ENCODE measurements around the gene VAC14. TPM values are rescaled to one million over a fixed set of nuclear protein-coding genes. Genes with fewer than 3 reads are reported as not detected.

VAC14 gene
- total RNA-seq, 1 experiment from 2014 or later, result 65.5 TPM

DNA sequence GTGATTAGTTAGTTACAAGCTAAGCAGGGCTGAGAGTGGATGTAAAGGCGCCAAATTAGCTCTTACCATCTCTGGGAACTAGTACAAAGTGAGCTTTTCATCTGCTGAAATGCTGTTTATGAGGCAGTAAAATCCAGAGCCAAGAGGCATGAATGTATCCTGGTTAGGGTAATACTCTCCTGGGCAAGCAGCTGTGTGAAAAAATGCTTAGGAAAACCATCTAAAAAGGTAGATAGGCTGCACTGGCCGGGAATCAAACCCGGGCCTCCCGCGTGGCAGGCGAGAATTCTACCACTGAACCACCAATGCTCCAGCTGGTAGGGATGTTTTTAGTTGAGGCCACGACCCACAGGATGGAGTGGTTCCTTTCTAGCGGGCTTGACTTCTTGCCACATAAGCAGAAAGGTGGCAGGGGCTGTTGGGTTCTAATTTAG is 23.0 kb downstream of the VAC14 start:
- H2AFZ ChIP-seq (ENCODE audit: low read length), result no peak overlapping the region
- no peaks in the 10 kb centered on the region for H3K4me1 ChIP-seq (ENCODE audit: insufficient read depth, low read length)
- H3K9ac ChIP-seq (ENCODE audit: low read length), result no peak overlapping the region
- H3K4me2 ChIP-seq (ENCODE audit: low read length), result no peak overlapping the region
- ATAC-seq (no peak), DNase-seq (no peak)
- ChIA-PET POLR2A (ENCODE audit: unreplicated experiment) (no interaction called here), CTCF (no interaction called here)
- H3K4me3 ChIP-seq (ENCODE audit: low read length), result no peak overlapping the region
- BruUV-seq (replicated peaks), result no TSS peak
- H3K9me3 ChIP-seq (ENCODE audit: low read length), result no peaks in the 10 kb centered on the region
- no peak for TF ChIP-seq EZH2phosphoT487 (IDR thresholded peaks at IDR 0.05; ENCODE audit: borderline replicate concordance, low read length)
- TF ChIP-seq, protein P1, sequence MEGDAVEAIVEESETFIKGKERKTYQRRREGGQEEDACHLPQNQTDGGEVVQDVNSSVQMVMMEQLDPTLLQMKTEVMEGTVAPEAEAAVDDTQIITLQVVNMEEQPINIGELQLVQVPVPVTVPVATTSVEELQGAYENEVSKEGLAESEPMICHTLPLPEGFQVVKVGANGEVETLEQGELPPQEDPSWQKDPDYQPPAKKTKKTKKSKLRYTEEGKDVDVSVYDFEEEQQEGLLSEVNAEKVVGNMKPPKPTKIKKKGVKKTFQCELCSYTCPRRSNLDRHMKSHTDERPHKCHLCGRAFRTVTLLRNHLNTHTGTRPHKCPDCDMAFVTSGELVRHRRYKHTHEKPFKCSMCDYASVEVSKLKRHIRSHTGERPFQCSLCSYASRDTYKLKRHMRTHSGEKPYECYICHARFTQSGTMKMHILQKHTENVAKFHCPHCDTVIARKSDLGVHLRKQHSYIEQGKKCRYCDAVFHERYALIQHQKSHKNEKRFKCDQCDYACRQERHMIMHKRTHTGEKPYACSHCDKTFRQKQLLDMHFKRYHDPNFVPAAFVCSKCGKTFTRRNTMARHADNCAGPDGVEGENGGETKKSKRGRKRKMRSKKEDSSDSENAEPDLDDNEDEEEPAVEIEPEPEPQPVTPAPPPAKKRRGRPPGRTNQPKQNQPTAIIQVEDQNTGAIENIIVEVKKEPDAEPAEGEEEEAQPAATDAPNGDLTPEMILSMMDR (conservative IDR thresholded peaks at IDR 0.05; ENCODE audit: low read depth, low read length), result no peak
- no peak for TF ChIP-seq EZH2 (IDR thresholded peaks at IDR 0.05; ENCODE audit: low read length, unreplicated experiment)
- no peak overlapping the region for H3K27ac ChIP-seq (ENCODE audit: low read length)
- no peaks in the 10 kb centered on the region for H3K27me3 ChIP-seq (ENCODE audit: low read length)
- intact Hi-C loops (cut with micrococcal nuclease), result loop anchor here (10.0 kb wide), 1 partner anchor 83 kb away; no protein-coding TSS in a partner anchor
- no peaks in the 10 kb centered on the region for H4K20me1 ChIP-seq (ENCODE audit: low read length)
- H3K79me2 ChIP-seq (ENCODE audit: low read length), result no peaks in the 10 kb centered on the region
- peaks cover 25% of the 10 kb centered on the region for H3K36me3 ChIP-seq (ENCODE audit: low read depth, low read length)
- H3F3A ChIP-seq (ENCODE audit: low read length, unreplicated experiment), result no peaks in the 10 kb centered on the region
- H3K9me2 ChIP-seq (replicated peaks; ENCODE audit: low read length), result no peaks in the 10 kb centered on the region

GRCh38 chr16:70777496-70777895 is 23.5 kb downstream of the VAC14 start:
- Histone ChIP-seq H4K20me1 (ENCODE audit: low read length) (no peaks in the 10 kb centered on the region), H3K4me3 (ENCODE audit: low read length) (no peak overlapping the region), H2AFZ (ENCODE audit: low read length) (no peak overlapping the region), H3F3A (ENCODE audit: low read length, unreplicated experiment) (no peaks in the 10 kb centered on the region), H3K9me2 (replicated peaks; ENCODE audit: low read length) (no peaks in the 10 kb centered on the region), H3K27ac (ENCODE audit: low read length) (no peak overlapping the region), H3K27me3 (ENCODE audit: low read length) (no peaks in the 10 kb centered on the region), H3K79me2 (ENCODE audit: low read length) (no peaks in the 10 kb centered on the region), H3K4me2 (ENCODE audit: low read length) (no peak overlapping the region), H3K9me3 (ENCODE audit: low read length) (no peaks in the 10 kb centered on the region), H3K9ac (ENCODE audit: low read length) (no peak overlapping the region), H3K4me1 (ENCODE audit: insufficient read depth, low read length) (peaks cover 4% of the 10 kb centered on the region; the same call in 1 of the 2 replicates), H3K36me3 (ENCODE audit: low read depth, low read length) (peaks cover 25% of the 10 kb centered on the region)
- ChIA-PET CTCF (no interaction called here), POLR2A (ENCODE audit: unreplicated experiment) (no interaction called here)
- ATAC-seq (no peak), DNase-seq (no peak)
- intact Hi-C loops (cut with micrococcal nuclease), result loop anchor here (10.0 kb wide), 1 partner anchor 83 kb away; no protein-coding TSS in a partner anchor
- TF ChIP-seq EZH2phosphoT487 (IDR thresholded peaks at IDR 0.05; ENCODE audit: borderline replicate concordance, low read length) (no peak), EZH2 (IDR thresholded peaks at IDR 0.05; ENCODE audit: low read length, unreplicated experiment) (no peak)
- TF ChIP-seq, protein P1 (conservative IDR thresholded peaks at IDR 0.05; ENCODE audit: low read depth, low read length), result no peak
- no TSS peak for BruUV-seq (replicated peaks)

GRCh38 chr16:70775399-70775798 is 25.6 kb downstream of the VAC14 start:
- no peak overlapping the region for H3K9ac ChIP-seq (ENCODE audit: low read length)
- no peak overlapping the region for H3K27ac ChIP-seq (ENCODE audit: low read length)
- TF ChIP-seq EZH2 (IDR thresholded peaks at IDR 0.05; ENCODE audit: low read length, unreplicated experiment) (no peak), EZH2phosphoT487 (IDR thresholded peaks at IDR 0.05; ENCODE audit: borderline replicate concordance, low read length) (no peak)
- TF ChIP-seq, protein P1 (conservative IDR thresholded peaks at IDR 0.05; ENCODE audit: low read depth, low read length), result no peak
- ChIA-PET CTCF (no interaction called here), POLR2A (ENCODE audit: unreplicated experiment) (no interaction called here)
- no peak overlapping the region for H3K4me3 ChIP-seq (ENCODE audit: low read length)
- H3K79me2 ChIP-seq (ENCODE audit: low read length), result no peaks in the 10 kb centered on the region
- no peaks in the 10 kb centered on the region for H3K9me2 ChIP-seq (replicated peaks; ENCODE audit: low read length)
- H3K9me3 ChIP-seq (ENCODE audit: low read length), result no peaks in the 10 kb centered on the region
- peaks cover 9% of the 10 kb centered on the region for H3K4me1 ChIP-seq (ENCODE audit: insufficient read depth, low read length)
- H3F3A ChIP-seq (ENCODE audit: low read length, unreplicated experiment), result no peaks in the 10 kb centered on the region
- DNase-seq, result no peak
- H3K4me2 ChIP-seq (ENCODE audit: low read length), result no peak overlapping the region
- intact Hi-C loops (cut with micrococcal nuclease), result loop anchor here (10.0 kb wide), 1 partner anchor 81 kb away; no protein-coding TSS in a partner anchor
- H4K20me1 ChIP-seq (ENCODE audit: low read length), result no peaks in the 10 kb centered on the region
- peaks cover 12% of the 10 kb centered on the region for H3K36me3 ChIP-seq (ENCODE audit: low read depth, low read length)
- H3K27me3 ChIP-seq (ENCODE audit: low read length), result no peaks in the 10 kb centered on the region
- BruUV-seq (replicated peaks), result no TSS peak
- no peak overlapping the region for H2AFZ ChIP-seq (ENCODE audit: low read length)
- ATAC-seq, result no peak
